CD4-positive, alpha-beta T cell treated with Interleukin-17A for 4 hours (primary cell): ENCODE data around the gene ECHS1.
"Not testable (repeated sequence)": the region's sequence is repeated elsewhere in the genome, so short reads cannot be mapped to it uniquely, and the experiment has no call there.

Experiments
- DNase-seq: peaks from one replicate; pipeline ENCODE4 v3.0.0-alpha.2; 2020; ENCODE audit warnings: mixed read lengths

Gene ECHS1

DNA sequence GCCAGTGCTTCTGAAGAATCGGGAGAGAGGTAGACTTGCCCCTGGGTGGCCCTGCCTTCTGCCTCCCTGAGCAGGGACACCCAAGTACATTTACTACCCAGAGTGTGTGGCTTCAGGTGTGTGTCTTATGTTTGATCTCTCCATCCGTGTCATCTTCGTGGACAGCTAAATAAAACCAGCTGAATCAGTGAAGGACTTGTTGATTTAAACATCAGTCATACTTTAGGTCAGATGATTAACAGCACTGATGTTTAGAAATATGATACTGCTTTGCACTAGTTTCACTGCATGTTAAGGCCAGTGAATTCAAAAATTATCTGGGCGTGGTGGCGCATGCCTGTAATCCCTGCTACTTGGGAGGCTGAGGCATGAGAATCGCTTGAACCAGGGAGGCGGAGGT, 24.8 kb upstream of the ECHS1 start:
- DNase-seq: no peak

DNA sequence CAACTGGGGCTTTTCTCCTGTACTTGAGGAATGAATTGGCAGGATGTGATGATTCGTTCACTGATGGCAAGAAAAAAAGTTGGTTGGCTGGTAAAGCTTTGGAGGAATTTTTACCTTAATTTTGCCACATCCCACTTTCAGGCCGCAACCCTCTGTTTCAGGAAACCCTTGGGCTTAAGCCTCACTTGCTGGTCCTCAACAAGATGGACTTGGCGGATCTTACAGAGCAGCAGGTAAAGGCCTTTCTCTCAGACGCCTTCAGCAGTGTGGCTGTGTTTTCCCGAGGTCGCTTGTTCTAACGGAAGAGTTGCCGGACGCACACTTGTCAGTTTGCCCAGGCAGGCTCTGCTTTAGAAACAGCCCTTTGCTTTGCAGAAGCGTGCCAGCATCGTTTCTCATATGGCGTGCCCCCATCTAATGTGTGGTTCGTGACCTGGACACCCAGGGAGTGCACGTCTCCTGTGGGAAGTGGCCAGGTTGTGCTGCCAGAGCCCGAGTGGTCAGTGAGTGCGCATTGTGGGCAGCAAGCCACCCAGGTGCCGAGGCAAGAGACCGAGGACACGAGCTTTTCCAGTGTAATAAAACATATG, 23.0 kb upstream of the ECHS1 start:
- DNase-seq: no peak

DNA sequence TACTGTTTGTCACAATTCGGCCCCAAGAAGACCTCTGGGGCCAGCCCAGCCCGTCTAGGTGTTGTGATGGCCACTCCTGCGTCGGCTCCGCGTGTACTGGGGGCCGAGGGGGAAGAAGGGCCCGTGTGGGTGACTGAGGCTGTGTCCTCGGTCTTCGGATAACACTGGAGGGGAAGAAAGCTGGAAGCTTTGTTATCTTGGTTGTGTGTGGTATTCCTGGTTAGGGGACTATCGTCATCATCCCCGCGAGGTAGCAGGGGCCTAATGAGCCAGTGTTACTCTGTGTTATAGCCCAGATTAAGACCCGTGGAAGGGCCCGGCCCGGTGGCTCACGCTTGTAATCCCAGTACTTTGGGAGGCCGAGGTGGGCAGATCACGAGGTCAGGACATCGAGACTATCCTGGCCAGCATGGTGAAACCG, 21.7 kb upstream of the ECHS1 start:
- no peak for DNase-seq

DNA sequence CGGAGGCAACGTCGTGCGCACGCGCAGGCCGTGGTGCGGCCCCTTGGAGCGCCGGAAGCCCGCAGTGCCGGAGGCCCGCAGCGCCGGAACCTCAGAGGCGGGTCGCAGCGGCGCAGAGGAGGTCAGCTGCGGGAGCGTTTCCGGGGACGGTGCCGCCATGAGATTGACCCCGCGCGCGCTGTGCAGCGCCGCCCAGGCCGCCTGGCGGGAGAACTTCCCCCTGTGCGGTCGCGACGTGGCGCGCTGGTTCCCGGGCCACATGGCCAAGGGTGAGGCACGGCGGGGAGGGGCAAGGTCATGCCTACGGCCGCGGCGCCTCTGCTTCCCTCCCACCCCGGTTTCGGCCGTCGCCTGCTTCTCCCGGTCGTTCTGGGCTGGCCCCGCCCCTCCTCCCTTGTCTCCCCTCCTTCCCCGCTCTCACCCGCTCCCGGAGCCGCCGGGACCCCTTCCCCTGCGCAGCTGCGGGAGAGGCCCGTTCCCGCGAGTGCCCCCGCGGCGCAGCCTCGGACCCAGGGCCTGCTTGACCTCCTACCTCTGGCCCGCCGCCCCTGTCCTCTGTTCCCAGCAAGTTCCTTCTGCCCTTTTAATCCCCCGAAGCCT, 21.0 kb upstream of the ECHS1 start, which contains the start of gene MTG1:
TSS of gene MTG1 (plus strand) at position 94 of the 600 bp plus-strand sequence. CDS start at position 158, 64 bp downstream.
- DNase-seq: no peak

DNA sequence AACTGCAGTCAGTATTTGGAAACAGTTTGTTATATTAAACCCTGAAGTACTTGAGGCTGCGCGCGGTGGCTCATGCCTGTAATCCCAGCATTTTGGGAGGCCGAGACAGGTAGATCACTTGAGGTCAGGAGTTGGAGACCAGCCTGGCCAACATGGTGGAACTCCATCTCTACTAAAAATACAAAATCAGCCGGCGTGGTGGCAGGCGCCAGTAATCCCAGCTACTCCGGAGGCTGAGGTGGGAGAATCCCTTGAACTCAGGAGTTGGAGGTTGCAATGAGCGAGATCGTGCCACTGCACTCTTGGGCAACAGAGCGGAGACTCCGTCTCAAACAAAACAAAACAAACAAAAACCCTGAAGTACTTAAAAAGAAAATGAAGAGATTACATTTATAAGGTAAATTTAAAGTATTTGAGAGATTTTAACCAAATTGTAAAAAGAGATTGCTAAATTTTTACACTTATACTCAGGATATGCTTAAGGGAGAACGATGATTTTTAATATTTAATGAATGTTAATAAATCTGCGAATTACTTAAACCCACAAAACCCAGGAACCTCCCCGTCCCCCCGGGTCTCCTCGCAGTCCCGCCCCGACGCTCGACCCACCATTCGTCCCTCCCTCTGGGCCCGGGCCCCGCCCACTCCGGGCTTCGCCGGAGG, 20.4 kb upstream of the ECHS1 start:
- DNase-seq: peak; percentile 98

DNA sequence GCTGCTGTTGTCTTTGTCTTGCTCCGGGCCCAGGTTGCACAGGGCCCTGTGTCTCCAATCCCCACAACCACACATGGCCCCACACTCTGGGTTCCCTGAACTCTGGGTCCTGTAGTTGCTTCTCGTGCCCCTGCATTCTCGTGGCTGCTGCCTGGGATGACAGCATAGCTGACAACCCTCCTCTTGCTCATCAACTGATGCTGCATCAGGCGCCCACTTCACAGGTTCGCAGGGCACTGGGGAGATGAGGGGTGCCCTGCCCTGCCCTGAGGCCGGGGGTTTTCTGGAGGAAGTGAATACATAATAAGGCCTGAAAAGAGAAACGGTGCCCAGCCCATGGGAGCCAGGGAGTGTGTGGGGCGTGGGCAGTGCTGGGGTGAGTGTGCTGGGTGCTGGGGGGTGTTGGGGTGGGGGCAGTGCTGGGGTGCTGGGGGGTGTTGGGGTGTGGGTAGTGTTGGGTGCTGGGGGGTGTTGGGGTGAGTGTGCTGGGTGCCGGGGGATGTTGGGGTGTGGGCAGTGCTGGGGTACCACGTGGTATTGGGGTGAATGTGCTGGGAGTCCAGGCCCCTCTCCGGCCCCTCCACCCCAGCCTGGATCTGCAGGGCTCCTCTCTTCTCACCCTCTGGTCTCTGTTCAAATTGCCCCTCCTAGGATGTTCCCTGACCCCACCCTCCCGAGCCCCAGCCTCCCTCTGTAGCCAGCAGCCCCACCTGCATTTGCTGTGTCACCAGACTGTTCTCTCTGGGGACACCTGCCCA, 18.8 kb upstream of the ECHS1 start:
- DNase-seq: no peak

DNA sequence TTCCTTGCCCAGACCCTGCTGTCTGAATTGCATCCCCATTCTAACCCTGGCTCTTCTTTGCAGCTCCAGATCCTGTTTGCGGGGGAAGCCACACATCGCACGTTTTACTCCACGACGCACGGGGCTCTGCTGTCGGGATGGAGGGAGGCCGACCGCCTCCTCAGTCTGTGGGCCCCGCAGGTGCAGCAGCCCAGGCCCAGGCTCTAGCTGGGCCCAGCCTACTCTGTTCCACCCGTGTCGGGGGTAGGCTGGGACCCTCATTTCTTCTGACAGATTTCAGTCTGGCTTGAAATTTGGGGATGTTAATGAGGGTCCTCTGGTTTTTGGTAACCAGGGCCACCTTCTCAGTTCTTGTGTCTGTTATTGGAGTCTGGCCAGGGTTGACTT, 18.1 kb upstream of the ECHS1 start:
- no peak for DNase-seq

DNA sequence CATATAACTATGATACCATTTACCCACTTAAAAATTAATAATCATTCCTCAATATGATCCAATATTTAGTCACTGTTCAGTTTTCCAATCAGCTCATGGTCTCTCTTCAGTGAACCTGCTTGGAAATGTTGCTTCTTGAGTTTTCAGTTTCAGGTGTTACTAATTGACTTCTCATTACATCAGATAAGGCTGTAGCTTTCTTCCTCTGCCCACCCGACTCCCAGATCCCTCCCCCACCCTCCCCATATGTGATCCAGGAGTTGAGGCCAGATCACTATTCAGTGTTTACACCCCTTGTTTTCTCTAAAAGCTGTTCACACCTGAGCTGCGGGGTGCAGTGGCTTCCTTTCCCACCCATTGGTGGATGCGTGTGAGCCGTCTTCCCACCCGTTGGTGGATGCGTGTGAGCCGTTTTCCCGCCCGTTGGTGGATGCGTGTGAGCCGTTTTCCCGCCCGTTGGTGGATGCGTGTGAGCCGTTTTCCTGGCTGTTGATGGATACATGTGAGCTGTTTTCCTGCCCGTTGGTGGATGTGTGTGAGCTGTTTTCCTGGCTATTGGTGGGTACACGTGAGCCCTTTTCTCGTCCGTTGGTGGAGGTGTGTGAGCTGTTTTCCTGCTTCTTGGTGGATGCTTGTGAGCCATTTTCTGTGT, 17.6 kb upstream of the ECHS1 start:
- no peak for DNase-seq

DNA sequence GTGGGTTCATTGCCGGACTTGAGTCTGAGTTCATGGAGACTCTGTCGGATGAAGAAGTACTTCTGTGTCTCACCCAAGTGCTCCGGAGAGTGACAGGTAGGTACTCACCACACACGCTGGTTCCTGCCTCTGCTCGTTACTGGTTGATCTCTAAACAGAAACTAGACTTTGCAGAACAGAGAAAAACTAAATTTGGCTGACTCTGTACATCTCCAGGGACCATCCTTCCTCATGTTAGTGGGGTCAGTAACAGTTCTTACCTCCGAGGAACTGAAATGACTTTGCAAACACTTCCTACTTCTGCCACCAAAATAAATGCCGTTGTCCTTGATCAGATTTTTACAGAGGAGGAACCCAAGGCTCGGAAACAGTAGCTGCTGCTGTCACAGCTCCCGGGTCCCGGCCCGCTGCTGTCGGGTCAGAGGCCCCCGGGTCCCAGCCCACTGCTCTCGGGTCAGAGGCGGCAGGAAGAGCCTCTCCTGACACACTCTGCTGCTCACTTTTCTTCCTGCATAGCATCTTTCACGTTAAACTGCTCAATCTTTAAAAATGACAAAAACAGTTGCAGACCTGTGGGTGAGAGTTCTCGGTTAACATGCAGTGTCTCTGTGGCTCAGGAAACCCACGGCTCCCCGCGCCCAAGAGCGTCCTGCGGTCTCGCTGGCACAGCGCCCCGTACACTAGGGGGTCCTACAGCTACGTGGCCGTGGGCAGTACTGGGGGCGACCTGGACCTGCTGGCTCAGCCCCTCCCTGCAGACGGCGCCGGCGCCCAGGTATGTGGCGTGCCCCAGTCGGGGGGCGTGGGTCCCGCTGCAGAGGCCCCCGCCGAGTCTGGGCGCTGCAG, 16.0 kb upstream of the ECHS1 start:
- peak; percentile 63 for DNase-seq

DNA sequence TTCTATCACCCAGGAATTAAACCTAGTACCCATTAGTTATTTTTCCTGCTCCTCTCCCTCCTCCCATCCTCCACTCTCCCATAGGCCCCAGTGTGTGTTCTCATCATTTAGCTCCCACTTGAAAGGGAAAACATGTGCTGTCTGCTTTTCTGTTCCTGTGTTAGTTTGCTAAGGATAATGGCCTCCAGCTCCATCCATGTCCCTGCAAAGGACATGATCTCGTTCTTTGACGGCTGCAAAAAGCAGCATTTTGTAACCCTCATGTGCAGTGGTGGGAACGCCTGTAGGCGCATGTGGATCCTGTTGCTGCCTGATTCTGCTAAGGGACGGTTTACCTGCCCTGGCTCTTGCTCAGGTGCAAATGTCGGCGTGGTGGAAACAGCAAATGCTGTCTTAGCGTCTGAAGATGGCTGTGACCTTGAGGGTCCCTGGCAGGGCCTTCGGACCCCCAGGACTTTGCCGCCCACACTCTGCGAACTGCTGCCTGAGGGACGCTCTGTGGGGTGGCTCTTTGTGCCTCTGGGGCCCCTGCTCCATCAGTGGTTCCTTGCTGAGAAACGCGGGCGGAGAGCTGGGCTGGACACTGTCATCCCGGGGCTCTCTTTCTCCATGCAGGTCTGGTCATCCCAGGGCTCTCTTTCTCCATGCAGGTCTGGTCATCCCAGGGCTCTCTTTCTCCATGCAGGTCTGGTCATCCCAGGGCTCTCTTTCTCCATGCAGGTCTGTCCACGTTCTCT, 15.2 kb upstream of the ECHS1 start:
- no peak for DNase-seq

DNA sequence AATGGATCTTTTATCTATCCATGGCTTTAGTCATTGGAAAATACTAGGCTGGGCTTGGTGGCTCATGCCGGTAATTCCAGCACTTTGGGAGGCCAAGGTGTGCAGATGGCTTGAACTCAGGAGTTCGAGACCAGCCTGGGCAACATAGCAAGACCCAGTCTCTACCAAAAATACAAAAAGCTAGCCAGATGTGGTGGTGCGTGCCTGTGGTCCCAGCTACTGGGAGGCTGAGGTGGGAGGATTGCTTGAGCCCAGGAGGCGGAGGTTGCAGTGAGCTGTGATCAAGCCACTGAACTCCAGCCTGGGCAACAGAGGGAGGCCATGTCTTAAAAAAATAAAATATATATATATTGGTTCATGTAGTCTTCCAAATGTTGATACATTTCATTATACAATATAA, 13.8 kb upstream of the ECHS1 start:
- DNase-seq: not testable (repeated sequence)

DNA sequence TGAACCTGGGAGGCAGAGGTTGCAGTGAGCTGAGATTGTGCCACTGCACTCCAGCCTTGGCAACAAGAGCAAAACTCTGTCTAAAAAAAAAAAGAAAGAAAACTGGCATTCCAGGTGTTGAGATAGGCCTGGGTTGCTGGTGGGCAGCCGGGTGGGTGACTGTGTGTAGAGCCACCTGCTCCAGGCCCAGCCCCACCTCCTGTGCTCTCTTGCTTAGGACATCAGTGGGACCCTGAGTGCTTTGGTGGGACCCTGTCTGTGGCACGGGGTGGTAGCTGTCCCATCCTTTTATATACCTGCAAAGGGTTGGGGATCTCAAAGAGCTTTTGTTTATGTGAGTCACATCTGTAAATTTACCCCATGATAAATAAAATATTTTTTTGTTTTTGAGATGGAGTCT, 12.1 kb upstream of the ECHS1 start:
- DNase-seq: no peak

DNA sequence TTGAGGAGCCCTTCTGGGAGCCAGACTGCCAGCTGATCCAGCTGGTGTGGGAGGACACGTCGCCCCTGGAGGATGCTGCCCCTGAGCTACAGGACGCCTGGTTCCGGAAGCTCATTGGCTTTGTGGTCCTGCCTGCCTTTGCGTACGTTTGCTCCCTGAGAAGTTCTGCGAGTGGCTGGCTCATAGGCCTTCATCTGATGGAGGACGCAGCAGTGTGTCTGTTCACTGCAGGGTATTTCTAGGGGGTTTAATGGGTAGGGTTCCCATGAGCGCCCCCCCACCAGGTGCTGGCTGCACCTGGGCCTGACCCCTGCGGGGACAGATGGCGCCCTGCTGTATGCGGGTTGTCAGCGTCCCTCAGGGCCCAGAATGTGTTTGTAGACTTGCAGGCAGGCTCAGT, 10.9 kb upstream of the ECHS1 start:
- no peak for DNase-seq

DNA sequence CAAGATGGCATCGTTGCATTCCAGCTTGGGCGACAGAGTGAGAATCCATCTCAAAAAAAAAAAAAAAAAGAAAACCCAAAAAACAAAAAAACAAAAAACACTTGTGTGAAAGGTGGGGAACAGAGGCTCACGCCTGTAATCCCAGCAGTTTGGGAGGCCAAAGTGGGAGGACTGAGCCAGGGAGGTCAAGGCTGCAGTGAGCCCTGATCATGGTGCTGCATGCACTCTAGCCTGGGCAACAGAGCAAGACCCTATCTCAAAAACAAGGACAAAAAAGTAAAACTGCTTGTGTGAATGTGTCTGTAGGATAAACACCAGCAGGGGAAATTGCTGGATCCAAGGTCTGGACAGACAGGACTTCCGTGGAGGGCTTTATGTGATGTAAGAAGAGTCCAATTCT, 10.4 kb upstream of the ECHS1 start:
- no peak for DNase-seq

DNA sequence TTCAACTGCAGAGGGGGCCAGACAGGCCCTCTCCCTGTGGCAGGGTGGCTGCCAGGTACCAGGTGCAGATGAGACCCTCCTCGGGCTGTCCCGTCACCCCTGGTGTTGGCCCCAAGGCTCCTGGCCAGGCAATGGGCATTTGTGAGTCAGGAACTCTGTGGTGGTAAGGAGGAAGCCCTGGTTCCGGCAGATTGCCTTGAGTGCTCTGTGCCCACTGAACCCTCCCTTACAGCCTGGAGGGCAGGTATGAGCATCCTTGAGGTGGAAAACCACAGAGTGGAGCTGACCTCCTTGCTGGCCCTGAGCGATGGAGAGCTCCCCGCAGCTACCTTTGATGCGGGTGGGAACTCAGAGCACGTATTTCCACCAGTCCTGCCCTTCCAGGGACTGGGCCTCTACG, 7.9 kb upstream of the ECHS1 start:
- DNase-seq: no peak

DNA sequence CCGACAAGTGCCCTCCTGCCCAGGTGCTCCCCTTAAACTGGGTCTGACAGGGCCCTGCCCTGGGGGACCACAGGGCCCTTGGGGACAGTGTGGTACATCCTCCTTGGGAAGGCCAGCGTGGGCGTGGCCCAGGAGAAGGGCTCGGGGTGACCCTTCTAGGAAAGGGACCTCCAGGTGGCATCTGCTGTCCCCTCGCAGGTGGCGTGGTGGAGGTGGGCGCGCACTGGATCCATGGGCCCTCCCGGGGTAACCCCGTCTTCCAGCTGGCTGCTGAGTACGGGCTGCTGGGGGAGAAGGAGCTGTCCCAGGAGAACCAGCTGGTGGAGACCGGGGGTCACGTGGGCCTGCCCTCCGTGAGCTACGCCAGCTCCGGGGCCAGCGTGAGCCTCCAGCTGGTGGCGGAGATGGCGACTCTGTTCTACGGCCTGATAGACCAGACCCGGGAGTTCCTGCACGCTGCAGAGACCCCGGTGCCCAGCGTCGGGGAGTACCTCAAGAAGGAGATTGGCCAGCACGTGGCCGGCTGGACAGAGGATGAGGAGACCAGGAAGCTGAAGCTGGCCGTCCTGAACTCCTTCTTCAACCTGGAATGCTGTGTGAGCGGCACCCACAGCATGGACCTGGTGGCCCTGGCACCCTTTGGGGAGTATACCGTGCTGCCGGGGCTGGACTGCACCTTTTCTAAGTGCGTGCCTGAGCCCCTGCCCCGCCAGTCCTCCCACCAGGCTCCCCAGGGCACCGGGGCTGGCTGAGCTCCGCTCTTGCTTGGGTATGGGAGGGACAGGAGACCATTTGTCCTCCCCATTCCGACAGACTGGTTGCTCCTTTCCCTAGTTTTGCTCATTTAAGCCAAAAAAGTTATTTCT, 6.9 kb upstream of the ECHS1 start:
- DNase-seq: no peak

DNA sequence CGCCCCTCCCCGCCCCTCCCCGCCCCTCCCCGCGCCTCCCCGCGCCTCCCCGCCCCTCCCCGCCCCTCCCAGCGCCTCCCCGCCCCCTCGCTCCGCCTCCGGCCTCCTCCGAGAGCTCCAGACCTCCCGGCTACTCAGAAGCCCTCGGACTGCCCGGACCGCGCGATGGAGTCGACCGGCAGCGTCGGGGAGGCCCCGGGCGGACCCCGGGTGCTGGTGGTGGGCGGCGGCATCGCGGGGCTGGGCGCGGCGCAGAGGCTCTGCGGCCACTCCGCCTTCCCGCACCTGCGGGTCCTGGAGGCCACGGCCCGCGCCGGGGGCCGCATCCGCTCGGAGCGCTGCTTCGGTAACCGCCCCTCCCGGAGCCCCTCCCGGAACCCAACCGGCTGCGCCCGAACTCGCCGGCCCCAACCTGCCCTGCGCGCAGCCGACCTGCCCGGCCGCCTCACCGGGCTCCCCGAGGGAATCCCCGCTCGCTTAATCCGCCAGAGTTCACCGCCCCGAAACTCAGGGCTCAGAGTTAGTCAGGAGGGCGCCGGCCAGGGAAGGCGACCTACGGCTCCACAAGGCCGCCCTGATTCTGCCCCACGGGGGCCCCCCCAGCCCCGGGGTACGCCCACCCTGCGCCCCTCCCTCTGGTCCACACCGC, 6.1 kb upstream of the ECHS1 start, which contains the start of gene PAOX:
TSS of gene PAOX (plus strand) at position 111 of the 649 bp plus-strand sequence. CDS start at position 166, 55 bp downstream.
- peak; percentile 69 for DNase-seq

DNA sequence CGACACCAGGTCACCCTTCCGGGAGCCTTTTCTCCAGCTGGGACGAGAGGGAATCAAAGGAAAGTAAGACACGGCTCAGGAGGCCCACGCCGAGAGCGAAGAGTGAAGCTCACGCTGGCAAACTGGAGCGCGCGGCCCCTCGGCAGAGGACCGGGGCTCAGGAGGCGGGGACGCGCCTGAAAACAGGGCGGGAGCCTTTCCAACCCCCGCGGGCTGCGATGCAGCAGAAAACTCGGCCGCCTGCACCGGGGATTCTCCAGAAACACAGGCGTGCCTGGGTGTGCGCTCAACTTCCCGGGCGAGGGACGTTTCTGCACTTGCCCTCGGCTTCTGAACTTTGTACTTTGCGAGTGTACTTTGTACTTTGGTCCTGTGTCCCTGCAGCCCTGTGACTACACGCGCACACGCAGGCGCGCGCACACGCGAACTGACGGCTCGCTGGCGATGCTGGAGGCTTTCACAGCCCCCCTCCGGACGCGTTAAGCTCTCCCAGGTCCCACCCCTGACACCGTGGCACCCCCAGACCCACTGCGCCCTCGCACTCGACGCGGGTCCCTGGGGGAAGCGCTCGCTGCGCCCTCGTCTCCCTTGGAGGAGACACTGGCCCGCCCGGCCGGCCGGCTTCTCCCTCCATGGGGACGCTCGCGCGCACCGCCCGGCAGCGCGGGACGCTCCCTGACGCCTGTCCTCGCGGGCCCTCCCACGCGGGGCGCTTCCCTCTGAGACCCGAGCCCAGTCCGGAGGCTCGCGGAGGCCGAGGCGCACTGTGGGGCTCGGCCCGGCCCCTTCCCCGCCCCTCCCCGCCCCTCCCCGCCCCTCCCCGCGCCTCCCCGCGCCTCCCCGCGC, 5.3 kb upstream of the ECHS1 start:
- peak; percentile 75 for DNase-seq

DNA sequence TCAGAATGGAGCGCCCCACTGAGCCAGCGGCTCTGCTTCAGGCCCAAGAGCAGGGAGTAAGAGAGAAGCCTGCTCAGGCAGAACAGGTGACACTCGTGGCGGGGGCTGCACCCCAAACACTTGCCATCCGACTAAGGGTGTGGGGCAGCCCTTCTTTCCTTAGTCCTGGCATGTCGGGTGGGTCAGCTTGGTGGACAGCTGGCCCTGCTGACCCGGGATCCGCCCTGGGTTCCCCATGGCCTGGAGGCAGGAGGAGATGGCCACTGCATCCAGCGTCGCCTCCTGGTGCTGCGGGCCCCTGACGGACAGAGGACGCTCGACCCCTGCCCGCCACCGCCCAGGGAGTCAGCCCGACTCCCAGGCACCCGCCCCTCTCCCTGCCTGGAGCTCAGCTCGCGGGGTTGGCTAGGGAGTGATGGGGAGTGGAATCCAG, 4.7 kb upstream of the ECHS1 start:
- no peak for DNase-seq
